ENCODE data around the gene KLHDC10.

Gene KLHDC10

DNA sequence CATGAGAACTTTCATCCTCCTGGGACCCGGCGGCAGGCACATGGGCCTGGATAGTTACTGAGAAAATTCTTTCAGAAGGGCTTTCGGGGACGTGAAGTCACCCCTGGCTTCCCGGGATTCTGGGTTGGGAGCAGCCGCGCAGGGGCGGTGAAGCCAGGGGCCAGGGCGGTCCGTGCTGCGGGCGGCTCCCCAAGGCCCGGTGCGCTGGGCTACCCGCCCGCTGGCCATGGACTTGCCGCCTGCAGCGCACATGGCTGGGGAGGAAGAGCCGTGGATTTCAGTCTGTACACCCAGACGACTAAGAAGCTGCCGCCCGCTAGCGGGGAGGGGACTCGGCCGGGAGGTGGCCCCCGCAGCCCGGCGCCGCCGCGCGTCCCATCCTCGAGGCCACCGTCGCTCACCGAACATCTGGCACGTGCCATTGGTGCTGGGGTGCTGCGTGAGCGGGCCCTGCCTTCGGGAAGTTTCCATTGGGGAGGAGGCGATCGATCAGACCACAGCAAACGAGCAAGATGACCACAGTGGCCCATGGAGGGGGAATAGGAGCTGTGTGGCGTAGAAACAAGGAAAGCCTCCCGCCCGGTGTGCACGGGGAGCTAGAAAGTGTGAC lies 70.3 kb downstream of the KLHDC10 start:
- H3K4me2 ChIP-seq (ENCODE audit: low read length): peak overlapping the region; percentile 91
- peak overlapping the region; percentile 79 for H3K27ac ChIP-seq
- H3K9me3 ChIP-seq (ENCODE audit: control insufficient read depth, low read length): no peaks in the 10 kb centered on the region
- H3K27me3 ChIP-seq (ENCODE audit: control insufficient read depth, insufficient read depth, low read length): no peaks in the 10 kb centered on the region
- peak overlapping the region; percentile 99 for H2AFZ ChIP-seq
- peak overlapping the region; percentile 53 for H3K4me3 ChIP-seq (ENCODE audit: low read depth, low read length)
- H3K79me2 ChIP-seq: no peaks in the 10 kb centered on the region
- peaks cover 26% of the 10 kb centered on the region for H3K4me1 ChIP-seq
- H3K9ac ChIP-seq: no peak overlapping the region
- H3K36me3 ChIP-seq (ENCODE audit: control insufficient read depth, insufficient read depth, low read length): no peaks in the 10 kb centered on the region
- TF ChIP-seq, protein P1, sequence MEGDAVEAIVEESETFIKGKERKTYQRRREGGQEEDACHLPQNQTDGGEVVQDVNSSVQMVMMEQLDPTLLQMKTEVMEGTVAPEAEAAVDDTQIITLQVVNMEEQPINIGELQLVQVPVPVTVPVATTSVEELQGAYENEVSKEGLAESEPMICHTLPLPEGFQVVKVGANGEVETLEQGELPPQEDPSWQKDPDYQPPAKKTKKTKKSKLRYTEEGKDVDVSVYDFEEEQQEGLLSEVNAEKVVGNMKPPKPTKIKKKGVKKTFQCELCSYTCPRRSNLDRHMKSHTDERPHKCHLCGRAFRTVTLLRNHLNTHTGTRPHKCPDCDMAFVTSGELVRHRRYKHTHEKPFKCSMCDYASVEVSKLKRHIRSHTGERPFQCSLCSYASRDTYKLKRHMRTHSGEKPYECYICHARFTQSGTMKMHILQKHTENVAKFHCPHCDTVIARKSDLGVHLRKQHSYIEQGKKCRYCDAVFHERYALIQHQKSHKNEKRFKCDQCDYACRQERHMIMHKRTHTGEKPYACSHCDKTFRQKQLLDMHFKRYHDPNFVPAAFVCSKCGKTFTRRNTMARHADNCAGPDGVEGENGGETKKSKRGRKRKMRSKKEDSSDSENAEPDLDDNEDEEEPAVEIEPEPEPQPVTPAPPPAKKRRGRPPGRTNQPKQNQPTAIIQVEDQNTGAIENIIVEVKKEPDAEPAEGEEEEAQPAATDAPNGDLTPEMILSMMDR (IDR thresholded peaks at IDR 0.05): no peak

DNA sequence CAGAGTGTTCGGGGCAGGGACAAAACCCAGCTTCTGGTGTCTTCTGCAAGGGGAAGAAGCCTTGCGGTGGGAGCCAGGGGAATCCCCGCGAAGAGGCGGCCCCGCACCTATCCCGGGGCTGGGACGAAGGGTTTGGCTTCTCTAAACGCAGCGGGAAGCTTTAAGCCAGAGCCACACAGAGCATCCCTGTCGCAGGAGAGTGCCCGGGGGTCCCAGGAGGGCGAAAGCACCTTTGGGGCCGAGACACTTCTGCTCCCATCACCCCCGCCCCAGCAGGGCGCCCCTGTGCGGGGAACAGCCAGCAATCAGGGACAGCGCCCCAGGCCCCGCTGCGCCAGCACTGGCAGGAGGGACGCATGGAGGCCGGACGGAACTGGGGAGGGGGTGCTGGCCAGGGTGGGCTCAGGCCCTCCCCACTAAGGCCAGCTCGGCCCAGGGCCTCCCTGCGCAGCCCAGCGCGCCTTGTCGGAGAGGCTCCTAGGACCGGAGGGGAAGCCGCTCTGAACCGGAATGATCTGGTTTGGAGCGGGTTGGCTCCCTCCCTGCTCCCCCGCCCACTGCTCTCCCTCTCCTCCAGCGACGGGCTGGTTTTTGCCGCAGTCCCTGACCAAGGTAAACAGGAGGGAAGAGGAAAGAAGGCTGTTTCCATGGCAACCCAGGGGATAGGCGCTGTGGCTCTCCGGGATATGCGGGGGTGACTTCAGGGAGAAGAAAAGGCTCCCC lies 71.0 kb downstream of the KLHDC10 start:
- Histone ChIP-seq H3K27ac (peak overlapping the region; percentile 79), H3K9me3 (ENCODE audit: control insufficient read depth, low read length) (no peaks in the 10 kb centered on the region), H3K36me3 (ENCODE audit: control insufficient read depth, insufficient read depth, low read length) (no peaks in the 10 kb centered on the region), H3K4me1 (peaks cover 20% of the 10 kb centered on the region), H2AFZ (peak overlapping the region; percentile 99), H3K79me2 (no peaks in the 10 kb centered on the region), H3K4me2 (ENCODE audit: low read length) (peak overlapping the region; percentile 91), H3K27me3 (ENCODE audit: control insufficient read depth, insufficient read depth, low read length) (no peaks in the 10 kb centered on the region), H3K9ac (peak overlapping the region; percentile 25), H3K4me3 (ENCODE audit: low read depth, low read length) (peak overlapping the region; percentile 53)
- TF ChIP-seq, protein P1 (IDR thresholded peaks at IDR 0.05): no peak

DNA sequence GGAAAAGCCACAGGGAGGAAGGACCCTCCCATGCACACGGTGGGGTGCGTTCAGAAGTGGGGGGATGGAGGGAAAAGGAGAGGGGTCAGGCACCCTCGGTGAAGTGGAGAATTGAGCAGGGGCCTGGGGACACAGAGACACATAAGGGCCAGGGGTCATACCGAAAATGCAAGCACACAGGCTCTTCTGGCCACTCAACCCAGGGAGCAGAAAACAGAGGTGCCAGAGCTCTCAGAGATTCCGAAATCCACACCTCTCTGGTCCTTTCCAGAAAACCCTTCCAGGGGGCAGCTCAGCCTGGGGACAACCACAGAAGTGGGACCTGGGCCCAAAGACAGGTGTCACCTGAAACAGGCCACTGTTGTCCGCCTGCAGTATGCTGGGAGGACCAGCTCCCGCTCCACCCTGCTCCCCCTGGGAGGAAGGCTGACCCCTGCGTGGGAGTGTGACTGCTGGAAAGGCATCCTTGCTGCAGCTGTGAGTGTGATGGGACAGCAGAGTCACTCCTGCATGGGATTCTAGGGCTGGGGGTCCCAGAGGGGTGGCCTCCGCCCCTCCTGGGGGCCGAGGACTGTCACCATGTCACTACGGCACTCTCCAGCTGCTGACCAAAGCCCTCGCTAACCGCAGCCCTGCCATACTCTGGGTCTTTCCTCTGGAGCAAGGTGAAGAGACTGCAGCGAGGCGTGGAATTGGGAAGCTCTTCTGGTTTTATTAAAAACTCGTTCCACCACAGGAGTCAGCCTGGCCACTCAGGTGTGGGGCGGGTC lies 71.7 kb downstream of the KLHDC10 start:
- H3K4me1 ChIP-seq: peaks cover 16% of the 10 kb centered on the region
- TF ChIP-seq, protein P1 (IDR thresholded peaks at IDR 0.05): no peak
- H3K9me3 ChIP-seq (ENCODE audit: control insufficient read depth, low read length): no peaks in the 10 kb centered on the region
- H3K27me3 ChIP-seq (ENCODE audit: control insufficient read depth, insufficient read depth, low read length): no peaks in the 10 kb centered on the region
- peak overlapping the region; percentile 99 for H2AFZ ChIP-seq
- H3K36me3 ChIP-seq (ENCODE audit: control insufficient read depth, insufficient read depth, low read length): no peaks in the 10 kb centered on the region
- H3K79me2 ChIP-seq: no peaks in the 10 kb centered on the region
- peak overlapping the region; percentile 53 for H3K4me3 ChIP-seq (ENCODE audit: low read depth, low read length)
- H3K9ac ChIP-seq: peak overlapping the region; percentile 25
- H3K4me2 ChIP-seq (ENCODE audit: low read length): peak overlapping the region; percentile 91
- peak overlapping the region; percentile 79 for H3K27ac ChIP-seq

DNA sequence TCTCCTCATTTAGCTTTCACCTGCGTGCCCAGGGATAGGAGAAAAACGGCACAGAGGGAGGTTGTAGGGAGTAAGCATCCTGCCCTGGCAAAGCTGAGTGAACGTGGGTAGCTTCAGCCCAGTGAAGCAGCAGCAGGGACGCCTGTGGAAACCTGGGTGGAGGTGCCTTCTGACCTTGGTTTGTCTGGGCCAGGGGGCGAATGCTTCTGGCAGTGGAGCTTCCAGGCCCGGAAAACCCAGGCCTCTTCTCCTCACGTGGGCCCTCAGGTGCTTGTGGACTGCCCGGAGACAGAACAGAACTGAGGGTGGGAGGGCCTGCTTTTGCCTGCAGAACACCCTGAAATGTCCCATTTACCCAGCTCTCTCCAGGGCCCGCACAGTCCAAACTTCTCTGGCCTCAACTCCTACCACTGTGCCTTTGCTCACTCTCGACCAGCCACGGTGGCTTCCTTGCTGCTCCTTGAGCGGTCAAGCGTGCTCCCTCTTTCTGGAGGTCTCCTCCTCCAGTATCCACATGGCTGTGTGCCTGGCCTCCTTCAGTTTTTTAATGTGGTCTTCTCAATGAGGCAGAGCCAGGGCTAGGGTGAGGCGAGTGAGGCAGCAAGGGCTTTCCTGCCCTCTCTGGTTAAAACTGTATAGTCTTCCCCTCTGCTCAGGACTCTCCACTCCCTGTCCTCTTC lies 72.5 kb downstream of the KLHDC10 start:
- Histone ChIP-seq H2AFZ (peak overlapping the region; percentile 99), H3K9ac (no peak overlapping the region), H3K27me3 (ENCODE audit: control insufficient read depth, insufficient read depth, low read length) (no peaks in the 10 kb centered on the region), H3K79me2 (no peaks in the 10 kb centered on the region), H3K4me2 (ENCODE audit: low read length) (no peak overlapping the region), H3K4me1 (peaks cover 16% of the 10 kb centered on the region), H3K4me3 (ENCODE audit: low read depth, low read length) (no peak overlapping the region), H3K27ac (peak overlapping the region; percentile 79), H3K9me3 (ENCODE audit: control insufficient read depth, low read length) (no peaks in the 10 kb centered on the region), H3K36me3 (ENCODE audit: control insufficient read depth, insufficient read depth, low read length) (no peaks in the 10 kb centered on the region)
- TF ChIP-seq, protein P1 (IDR thresholded peaks at IDR 0.05): no peak
